Measurements from ENCODE around the gene MOCS1. TPM values are rescaled to one million over a fixed set of nuclear protein-coding genes. Genes with fewer than 3 reads are reported as not detected.

The MOCS1 gene
- total RNA-seq, 1 donor from 2014 or later, result 16.0 TPM

DNA sequence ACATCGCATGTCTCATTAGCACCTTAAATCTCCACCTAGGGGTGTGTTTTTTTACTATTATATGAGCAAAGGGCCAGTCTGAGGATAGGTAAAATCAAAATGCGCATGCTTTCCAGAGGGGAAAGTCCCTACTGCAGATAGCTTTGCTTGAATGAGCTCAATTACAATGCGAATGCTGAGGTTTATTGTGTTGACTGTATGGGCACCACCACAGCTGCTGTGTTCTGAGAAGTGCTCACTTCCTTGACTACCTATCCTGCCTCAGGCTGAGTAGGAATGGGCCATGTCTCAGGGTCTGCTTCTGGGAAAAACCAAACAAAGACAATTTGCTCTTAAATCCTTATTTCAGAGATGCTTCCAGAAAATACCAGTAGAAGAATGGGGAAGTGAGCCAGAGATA is 36.6 kb downstream of the MOCS1 start:
- no peaks in the 10 kb centered on the region for H3K79me2 ChIP-seq (ENCODE audit: insufficient read depth, low read length)
- H3K27ac Mint-ChIP-seq (ENCODE audit: unreplicated experiment), result no peak overlapping the region
- no peak overlapping the region for H2AFZ ChIP-seq (ENCODE audit: low read depth, low read length)
- no peak overlapping the region for H3K4me3 Mint-ChIP-seq (ENCODE audit: unreplicated experiment)
- H3K9me3 Mint-ChIP-seq (ENCODE audit: unreplicated experiment), result no peaks in the 10 kb centered on the region
- H3K27me3 ChIP-seq (ENCODE audit: insufficient read depth, low read length), result no peaks in the 10 kb centered on the region
- H3K36me3 Mint-ChIP-seq (ENCODE audit: low read depth, unreplicated experiment), result peaks cover 40% of the 10 kb centered on the region
- H3K4me2 ChIP-seq (ENCODE audit: low read length), result no peak overlapping the region
- H3K9ac ChIP-seq (ENCODE audit: low read length), result no peak overlapping the region
- no peak overlapping the region for H3K27ac ChIP-seq (ENCODE audit: low read depth, low read length)
- no peaks in the 10 kb centered on the region for H4K20me1 ChIP-seq (ENCODE audit: insufficient read depth, low read length)
- FAIRE-seq (no peak), DNase-seq (ENCODE audit: low read depth) (no peak)
- no peaks in the 10 kb centered on the region for H3K9me3 ChIP-seq (ENCODE audit: insufficient read depth, low read depth, low read length)
- H3K4me1 ChIP-seq (ENCODE audit: insufficient read depth, low read length), result no peaks in the 10 kb centered on the region
- H3K4me3 ChIP-seq (ENCODE audit: insufficient read depth, low read depth, low read length), result no peak overlapping the region
- no peaks in the 10 kb centered on the region for H3K27me3 Mint-ChIP-seq (ENCODE audit: low read depth, unreplicated experiment)
- H3K4me1 Mint-ChIP-seq (ENCODE audit: low read depth, unreplicated experiment), result no peaks in the 10 kb centered on the region
- TF ChIP-seq EZH2 (IDR thresholded peaks at IDR 0.05; ENCODE audit: insufficient read depth, low read length), result no peak
- TF ChIP-seq, protein P1, sequence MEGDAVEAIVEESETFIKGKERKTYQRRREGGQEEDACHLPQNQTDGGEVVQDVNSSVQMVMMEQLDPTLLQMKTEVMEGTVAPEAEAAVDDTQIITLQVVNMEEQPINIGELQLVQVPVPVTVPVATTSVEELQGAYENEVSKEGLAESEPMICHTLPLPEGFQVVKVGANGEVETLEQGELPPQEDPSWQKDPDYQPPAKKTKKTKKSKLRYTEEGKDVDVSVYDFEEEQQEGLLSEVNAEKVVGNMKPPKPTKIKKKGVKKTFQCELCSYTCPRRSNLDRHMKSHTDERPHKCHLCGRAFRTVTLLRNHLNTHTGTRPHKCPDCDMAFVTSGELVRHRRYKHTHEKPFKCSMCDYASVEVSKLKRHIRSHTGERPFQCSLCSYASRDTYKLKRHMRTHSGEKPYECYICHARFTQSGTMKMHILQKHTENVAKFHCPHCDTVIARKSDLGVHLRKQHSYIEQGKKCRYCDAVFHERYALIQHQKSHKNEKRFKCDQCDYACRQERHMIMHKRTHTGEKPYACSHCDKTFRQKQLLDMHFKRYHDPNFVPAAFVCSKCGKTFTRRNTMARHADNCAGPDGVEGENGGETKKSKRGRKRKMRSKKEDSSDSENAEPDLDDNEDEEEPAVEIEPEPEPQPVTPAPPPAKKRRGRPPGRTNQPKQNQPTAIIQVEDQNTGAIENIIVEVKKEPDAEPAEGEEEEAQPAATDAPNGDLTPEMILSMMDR (IDR thresholded peaks at IDR 0.05; ENCODE audit: insufficient read depth, low read depth, low read length), result no peak
- H3K36me3 ChIP-seq (ENCODE audit: insufficient read depth, low read length), result peaks cover 7% of the 10 kb centered on the region

DNA sequence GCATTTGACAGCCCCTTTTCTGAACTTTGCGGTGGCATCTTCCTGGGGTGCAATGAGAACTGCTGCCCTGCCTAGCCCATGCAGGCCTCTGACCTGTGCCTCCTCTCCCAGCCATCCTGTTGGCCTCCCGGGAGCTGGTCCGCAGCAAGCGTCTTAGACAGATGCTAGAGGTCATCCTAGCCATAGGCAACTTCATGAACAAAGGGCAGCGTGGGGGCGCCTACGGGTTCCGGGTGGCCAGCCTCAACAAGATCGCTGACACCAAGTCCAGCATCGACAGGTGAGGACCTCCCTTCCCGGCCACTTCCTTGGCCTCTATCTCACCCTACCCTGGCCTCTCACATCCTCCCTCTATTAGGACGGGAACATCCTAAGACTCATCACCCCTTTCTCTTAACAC is 37.6 kb downstream of the MOCS1 start:
- DNase-seq (ENCODE audit: low read depth) (no peak), FAIRE-seq (no peak)
- Histone ChIP-seq H3K4me3 (ENCODE audit: insufficient read depth, low read depth, low read length) (no peak overlapping the region), H3K9ac (ENCODE audit: low read length) (no peak overlapping the region), H3K9me3 (ENCODE audit: insufficient read depth, low read depth, low read length) (no peaks in the 10 kb centered on the region), H3K27ac (ENCODE audit: low read depth, low read length) (no peak overlapping the region), H3K4me1 (ENCODE audit: insufficient read depth, low read length) (no peaks in the 10 kb centered on the region), H3K27me3 (ENCODE audit: insufficient read depth, low read length) (no peaks in the 10 kb centered on the region), H3K36me3 (ENCODE audit: insufficient read depth, low read length) (peaks cover 7% of the 10 kb centered on the region), H3K4me2 (ENCODE audit: low read length) (no peak overlapping the region), H3K79me2 (ENCODE audit: insufficient read depth, low read length) (no peaks in the 10 kb centered on the region), H4K20me1 (ENCODE audit: insufficient read depth, low read length) (no peaks in the 10 kb centered on the region), H2AFZ (ENCODE audit: low read depth, low read length) (no peak overlapping the region)
- H3K4me3 Mint-ChIP-seq (ENCODE audit: unreplicated experiment), result no peak overlapping the region
- TF ChIP-seq, protein P1 (IDR thresholded peaks at IDR 0.05; ENCODE audit: insufficient read depth, low read depth, low read length), result no peak
- no peak for TF ChIP-seq EZH2 (IDR thresholded peaks at IDR 0.05; ENCODE audit: insufficient read depth, low read length)
- no peaks in the 10 kb centered on the region for H3K4me1 Mint-ChIP-seq (ENCODE audit: low read depth, unreplicated experiment)
- H3K27ac Mint-ChIP-seq (ENCODE audit: unreplicated experiment), result no peak overlapping the region
- no peaks in the 10 kb centered on the region for H3K27me3 Mint-ChIP-seq (ENCODE audit: low read depth, unreplicated experiment)
- H3K36me3 Mint-ChIP-seq (ENCODE audit: low read depth, unreplicated experiment), result peaks cover 31% of the 10 kb centered on the region
- H3K9me3 Mint-ChIP-seq (ENCODE audit: unreplicated experiment), result no peaks in the 10 kb centered on the region

DNA sequence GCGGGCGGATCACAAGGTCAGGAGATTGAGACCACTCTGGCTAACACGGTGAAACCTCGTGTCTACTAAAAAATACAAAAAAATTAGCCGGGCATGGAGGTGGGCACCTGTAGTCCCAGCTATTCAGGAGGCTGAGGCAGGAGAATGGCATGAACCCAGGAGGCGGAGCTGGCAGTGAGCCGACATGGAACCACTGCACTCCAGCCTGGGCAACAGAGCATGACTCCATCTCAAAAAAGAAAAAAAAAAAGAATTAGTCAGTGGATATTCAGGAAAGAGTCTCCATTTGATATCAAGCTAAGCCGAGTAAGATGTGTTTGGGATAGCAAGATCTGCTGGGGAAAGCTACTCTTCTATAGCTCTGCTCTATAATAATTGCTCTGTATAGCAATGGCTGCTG is 41.0 kb downstream of the MOCS1 start:
- Mint-ChIP-seq H3K27ac (ENCODE audit: unreplicated experiment) (no peak overlapping the region), H3K27me3 (ENCODE audit: low read depth, unreplicated experiment) (no peaks in the 10 kb centered on the region), H3K4me1 (ENCODE audit: low read depth, unreplicated experiment) (peaks cover 13% of the 10 kb centered on the region), H3K36me3 (ENCODE audit: low read depth, unreplicated experiment) (peaks cover 20% of the 10 kb centered on the region), H3K4me3 (ENCODE audit: unreplicated experiment) (no peak overlapping the region), H3K9me3 (ENCODE audit: unreplicated experiment) (no peaks in the 10 kb centered on the region)
- Histone ChIP-seq H3K9ac (ENCODE audit: low read length) (no peak overlapping the region), H3K27ac (ENCODE audit: low read depth, low read length) (no peak overlapping the region), H3K4me3 (ENCODE audit: insufficient read depth, low read depth, low read length) (no peak overlapping the region), H3K27me3 (ENCODE audit: insufficient read depth, low read length) (no peaks in the 10 kb centered on the region), H2AFZ (ENCODE audit: low read depth, low read length) (no peak overlapping the region), H4K20me1 (ENCODE audit: insufficient read depth, low read length) (no peaks in the 10 kb centered on the region), H3K9me3 (ENCODE audit: insufficient read depth, low read depth, low read length) (no peaks in the 10 kb centered on the region), H3K79me2 (ENCODE audit: insufficient read depth, low read length) (no peaks in the 10 kb centered on the region), H3K4me1 (ENCODE audit: insufficient read depth, low read length) (peaks cover 6% of the 10 kb centered on the region), H3K36me3 (ENCODE audit: insufficient read depth, low read length) (peaks cover 2% of the 10 kb centered on the region), H3K4me2 (ENCODE audit: low read length) (no peak overlapping the region)
- FAIRE-seq (no peak), DNase-seq (ENCODE audit: low read depth) (no peak)
- TF ChIP-seq EZH2 (IDR thresholded peaks at IDR 0.05; ENCODE audit: insufficient read depth, low read length), result no peak
- TF ChIP-seq, protein P1 (IDR thresholded peaks at IDR 0.05; ENCODE audit: insufficient read depth, low read depth, low read length), result no peak
